NCI-H748 treated with DMSO at 0.1 percent for 48 hours (cell line): ENCODE results near the gene RHEB.

Source experiments
- DNase-seq: peaks from one replicate; lab custom pipeline; 2025; lab: John Stamatoyannopoulos, UW

Gene RHEB

DNA sequence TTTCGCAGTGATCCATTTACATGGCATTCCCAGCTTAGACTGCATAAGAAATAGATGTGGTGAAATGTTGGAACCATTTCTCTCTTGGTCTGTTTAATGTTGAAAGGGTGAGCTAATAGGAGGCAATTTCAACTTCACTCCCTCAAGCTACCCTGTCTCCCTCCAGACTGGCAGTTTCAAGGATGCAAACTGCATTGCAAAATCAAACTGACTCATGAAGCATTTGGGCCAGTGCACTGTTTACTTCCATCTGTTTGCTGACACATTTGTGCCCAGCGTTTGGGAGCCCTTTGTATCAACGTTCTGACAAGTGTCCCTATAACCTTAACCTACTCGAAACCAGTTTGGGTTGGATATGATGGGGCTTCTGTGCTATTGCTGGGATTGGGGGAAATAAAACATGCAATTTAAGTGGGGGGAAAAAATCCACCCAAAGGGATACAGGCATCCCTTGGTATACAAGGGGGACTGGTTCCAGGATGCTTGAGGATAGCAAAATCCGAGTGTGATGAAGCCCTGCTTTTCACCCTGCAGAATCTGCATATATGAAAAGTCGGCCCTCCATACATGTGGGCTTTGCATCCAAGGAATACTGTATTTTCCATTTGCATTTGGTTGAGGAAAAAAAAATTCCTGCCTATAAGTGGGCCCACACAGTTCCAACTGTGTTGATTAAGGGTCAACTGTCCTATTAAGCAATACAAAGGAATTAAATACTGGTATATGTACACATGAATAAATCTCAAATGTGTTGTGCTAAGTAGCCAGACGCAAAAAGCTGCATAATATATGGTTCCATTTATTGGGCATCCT, 15.6 kb downstream of the RHEB start:
- no peak for DNase-seq

DNA sequence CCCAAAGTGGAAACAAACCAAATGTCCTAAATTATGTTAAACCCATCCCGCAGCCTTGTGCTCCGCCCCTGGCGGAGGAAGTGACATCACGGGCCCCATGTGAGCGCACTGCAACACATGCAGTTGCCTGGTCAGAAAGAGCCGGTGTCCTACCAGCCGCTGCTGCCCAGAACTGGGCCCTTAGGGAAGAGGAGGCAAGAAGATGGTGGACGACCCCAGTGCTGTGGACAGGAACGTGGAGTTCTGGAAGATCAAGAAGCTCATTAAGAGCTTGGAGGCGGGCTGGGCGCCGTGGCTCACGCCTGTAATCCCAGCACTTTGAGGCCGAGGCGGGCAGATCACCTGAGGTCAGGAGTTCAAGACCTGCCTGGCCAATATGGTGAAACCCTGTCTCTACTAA, 18.0 kb downstream of the RHEB start:
- DNase-seq, result no peak

DNA sequence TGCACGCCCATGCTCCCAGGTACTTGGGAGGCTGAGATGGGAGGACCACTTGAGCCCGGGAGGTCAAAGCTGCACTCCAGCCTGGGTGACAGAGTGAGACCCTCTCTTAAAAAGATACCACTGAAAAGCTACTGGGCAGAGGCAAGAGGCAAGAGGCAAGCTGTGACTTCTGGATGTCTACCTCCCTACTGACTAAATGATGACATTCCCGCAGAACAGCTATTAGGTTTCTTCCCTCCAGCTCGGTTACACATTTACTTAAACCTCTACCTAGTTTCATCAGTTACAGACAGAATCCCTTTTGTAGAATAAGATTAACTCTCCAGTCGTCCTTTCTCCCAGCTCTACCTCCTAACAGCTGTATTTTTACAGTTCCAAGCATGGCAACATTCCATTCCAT, 21.2 kb downstream of the RHEB start:
- no peak for DNase-seq

DNA sequence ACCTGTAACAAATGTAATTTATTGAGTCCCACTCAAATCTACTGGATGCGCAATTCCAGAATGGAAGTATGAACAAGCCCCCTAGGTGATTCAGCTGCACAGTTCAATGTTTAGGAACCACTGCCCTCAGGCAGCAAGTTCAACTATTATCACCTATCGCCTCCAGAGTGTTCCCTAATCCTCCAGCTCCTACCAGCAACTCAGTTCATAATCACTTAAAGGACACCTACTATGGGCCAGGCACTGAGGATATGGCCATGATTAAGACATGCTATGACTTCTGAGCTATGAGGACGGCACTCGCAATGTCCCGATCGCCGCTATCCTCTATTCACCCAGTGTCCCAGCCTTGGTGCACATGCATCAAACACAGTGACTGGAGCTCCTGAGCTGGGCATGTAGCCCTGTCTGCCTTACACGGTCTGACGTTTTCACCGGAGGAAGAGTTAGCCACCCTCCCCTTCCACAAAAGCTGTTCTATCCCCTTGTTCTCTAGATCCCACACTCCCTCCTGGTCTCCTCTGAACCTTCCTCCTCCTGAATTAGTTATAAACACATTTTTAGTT, 22.3 kb downstream of the RHEB start:
- DNase-seq, result no peak

DNA sequence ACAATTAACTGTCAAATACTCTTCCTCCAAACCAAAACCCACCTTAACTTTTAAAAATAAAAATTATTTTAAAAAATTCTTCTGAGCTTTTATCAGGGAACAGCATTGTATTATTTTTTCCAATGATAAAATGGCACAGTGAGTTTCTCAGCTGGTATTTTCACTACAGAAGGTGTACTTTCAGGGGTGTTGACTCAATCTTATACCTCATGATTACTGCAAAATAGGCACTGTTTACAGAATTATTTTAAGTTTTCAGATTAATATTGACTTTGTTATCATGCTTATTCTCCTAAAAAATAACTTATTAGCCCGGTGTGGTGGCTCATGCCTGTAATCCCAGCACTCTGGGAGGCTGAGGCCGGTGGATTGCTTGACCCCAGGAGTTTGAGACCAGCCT, 24.3 kb downstream of the RHEB start:
- no peak for DNase-seq

DNA sequence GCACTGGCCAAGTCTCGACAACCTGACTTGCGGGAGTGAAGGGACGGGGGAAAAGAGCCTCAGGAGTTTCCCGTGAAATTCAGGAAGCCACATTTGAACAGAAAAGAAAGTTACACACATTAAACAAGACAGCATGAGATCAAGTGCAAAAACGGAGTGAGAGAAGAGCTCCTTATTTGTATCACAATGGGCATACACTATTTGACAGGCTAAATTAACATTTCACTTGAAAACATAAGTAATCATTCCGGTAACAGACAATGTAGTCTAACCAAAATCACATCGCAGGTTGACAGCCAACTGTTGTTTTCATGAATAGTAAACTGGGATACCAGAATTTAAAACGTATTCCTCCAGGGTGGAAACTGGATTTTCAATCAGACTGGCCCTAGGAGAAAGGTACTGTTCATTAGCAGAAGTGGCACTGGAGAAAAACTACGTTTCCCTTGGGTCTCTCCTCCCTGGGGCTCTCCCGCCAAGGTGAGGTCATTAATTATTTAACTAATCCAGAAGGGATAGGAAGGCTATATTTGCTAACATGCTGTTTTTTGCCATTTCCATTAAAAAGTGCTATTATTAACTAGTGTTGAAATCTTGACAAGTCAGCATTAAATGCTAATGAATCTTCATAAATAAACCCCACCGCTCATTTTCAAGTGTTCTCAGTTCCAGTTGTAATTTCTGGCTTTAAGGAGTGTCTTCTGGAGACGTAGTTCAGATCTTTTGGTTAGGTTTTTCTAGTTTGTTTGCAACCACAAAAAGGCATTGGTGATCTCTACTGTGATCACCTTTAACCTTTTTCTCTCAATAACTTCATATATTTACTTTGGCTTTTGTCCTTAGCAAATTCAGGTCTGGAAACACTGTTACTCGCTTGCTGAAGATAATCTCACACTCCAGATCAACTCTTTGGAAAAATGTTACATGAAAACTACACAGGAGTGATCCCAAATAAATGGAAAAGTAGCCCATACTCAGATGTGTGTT, 25.1 kb downstream of the RHEB start:
- DNase-seq, result no peak

DNA sequence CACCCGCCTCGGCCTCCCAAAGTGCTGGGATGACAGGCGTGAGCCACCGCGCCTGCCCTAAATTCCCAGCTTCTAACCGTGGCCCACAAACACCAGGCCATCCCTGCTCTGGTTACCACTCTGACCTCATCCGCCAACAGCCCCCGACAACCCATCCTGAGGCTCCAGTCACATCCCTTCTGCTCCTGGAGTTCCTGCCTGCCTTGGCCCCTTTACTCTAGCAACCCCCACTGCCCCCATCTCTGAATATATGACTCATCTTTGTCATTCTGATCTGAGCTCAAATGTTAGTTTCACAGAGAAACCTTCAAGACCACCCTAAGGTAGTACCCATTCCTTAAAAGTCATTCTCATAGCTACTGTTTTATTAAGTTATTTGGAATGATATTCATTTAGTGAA, 26.6 kb downstream of the RHEB start:
- no peak for DNase-seq

DNA sequence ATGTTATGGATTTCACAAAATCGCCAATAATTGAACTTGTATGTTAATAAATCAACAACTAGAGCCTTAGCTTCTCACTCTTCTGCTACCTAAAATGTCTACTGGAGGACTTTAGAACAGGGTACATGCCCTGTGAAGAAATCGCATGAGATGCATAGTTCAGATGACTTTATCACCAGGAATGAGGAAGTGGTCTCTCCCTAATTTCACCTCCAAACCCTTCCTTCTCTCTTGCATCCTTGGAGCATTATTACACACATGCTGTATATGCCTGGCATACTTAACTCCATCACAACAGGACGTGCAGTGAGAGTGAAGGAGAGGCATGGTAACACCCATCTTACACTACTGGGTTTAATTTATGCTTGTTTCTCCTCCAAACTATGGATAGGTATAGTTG, 27.8 kb downstream of the RHEB start:
- no peak for DNase-seq

DNA sequence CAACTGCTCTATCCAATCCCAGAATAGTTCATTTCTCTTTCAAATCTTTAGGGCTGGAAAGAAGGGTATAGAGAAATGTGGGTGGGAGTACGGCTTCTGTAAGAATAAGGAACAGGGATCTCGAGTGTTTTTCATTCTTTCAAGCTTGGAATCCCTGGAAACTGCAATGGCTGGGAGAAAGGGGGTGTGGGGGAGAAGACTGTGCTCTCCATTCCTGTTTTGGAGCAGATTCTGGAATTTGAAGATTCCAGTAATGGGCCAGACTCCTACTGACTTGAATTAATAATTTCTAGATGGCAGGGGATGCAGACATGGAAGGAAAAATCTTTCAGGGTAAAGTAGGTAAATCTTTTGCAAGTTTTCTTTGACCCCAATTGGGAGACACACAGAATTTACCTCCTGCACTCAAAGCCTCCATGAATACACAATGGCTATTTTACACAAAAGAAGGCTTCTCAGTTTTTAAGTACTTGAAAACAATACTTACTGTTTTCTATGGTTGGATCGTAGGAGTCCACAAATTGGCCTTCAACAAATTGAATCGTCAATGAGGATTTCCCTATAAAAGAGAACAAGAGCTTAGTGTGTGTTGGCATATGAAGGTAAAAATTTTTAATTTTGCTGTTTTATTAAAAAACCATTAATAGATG, 29.1 kb downstream of the RHEB start:
- DNase-seq, result no peak

DNA sequence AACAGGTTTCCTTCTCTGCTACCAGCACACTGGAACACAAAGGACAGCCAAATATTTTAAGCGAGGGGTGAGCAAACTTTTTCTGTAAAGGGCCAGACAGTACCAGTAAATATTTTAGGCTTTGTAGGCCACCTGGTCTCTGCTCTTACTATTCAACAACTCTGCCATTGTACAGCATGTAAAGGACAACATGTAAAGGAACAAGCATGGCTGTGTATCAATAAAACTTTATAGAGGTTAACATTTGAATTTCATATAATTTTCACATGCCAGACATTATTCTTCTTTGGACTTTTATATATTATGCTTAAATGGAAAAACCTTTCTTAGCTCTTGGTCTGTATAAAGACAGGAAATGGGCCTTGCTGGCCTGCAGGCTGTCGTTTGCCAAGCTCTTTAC, 30.2 kb downstream of the RHEB start:
- no peak for DNase-seq

DNA sequence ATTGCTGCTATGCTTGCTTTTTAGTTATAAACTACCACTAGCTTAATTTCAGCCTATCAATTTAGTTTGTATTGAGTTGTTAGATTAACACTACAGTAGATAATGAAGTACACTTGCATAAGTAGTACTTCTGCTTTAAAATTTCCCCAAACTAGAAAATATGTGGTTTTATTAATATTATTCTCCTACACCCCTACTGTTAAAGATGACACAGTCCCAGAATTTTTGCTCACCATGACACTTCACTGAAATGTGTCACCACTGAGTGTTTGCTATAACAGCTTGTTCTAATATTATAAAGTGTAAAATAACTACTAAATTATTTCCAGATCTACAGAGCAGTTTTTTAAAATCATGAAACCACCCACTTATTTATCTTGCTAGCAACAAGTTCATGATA, 31.6 kb downstream of the RHEB start:
- no peak for DNase-seq

DNA sequence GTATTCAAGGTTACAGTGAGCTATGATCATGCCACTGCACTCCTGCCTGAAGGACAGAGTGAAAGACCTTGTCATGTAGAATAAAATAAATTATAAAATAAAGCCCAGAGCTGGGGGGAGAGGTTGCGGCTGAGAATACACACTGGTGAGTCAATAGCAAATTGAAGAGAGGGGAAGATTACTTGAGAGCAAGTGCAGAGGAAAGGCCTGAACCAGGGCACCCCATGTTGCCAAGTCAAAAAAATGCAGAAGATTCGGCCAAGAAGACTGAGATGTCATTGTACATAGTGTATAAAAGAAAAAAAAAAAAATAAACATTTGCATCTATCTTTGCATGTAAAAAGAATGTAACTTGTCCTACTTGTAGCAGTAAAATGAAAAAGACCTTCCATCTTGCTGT, 32.5 kb downstream of the RHEB start:
- DNase-seq, result no peak

DNA sequence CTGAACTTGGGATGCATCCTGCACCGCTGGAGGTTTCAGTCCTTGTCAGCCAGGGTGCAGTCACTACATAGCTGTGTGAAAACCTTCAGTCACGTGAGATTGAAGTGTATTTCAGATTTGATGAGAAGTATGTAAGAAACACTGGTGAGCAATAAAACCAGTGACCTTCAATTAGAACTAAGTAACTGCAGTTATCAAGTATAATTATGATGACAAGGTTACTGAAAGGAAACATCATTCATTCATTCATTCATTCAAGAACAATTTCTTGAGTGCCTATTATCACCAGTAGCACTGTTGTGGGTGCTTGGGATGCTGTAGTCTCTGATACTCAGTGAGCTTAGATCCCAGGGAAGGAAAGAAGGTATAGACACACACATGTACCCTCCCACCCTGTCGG, 33.6 kb downstream of the RHEB start:
- no peak for DNase-seq

DNA sequence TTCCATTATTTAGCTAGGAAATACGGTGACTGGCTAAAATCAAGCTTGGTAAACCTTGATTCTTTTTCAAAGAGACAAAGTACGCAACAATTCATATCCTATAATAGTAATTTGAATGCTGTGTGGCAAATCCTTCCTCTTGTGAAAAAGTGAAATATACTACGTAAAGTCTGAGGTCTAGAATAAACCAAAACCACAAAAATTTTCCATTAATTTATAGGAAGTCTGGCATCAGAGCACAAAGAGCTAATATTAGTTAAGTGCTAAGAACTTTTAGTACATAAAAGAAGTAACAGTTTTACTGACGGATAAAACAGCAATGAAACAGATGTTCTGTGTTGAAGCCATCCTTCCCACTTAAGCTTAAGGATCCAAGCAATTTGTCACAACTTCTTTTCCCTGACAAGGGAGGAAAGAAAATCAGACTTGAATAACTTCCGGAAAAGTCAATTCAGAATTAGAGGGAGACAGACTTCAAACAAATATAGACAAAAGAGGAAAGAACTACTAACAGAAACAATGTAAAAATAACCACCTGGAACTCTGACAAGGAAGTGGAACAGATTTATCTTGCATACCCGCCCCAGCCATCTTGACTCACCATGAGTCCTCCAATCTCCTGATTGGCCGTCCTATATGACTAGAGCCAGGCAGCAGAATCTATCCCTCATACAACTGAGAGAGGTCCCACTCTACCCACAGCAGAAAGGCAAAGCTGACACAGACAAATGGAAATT, 34.6 kb downstream of the RHEB start:
- no peak for DNase-seq

DNA sequence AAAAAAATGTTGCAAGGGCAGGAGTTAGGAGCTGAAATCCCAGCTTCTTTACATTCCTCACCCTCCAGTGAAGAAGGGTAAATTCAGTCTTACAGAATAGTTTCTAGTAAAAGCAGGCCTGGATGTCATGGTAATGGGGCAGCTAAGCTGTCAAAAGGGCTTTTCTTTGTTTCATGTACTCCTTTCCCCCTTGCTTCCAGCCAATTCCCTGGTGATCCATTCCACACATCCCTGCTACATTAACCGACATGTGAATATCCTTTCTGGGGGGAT, 36.0 kb downstream of the RHEB start:
- no peak for DNase-seq

DNA sequence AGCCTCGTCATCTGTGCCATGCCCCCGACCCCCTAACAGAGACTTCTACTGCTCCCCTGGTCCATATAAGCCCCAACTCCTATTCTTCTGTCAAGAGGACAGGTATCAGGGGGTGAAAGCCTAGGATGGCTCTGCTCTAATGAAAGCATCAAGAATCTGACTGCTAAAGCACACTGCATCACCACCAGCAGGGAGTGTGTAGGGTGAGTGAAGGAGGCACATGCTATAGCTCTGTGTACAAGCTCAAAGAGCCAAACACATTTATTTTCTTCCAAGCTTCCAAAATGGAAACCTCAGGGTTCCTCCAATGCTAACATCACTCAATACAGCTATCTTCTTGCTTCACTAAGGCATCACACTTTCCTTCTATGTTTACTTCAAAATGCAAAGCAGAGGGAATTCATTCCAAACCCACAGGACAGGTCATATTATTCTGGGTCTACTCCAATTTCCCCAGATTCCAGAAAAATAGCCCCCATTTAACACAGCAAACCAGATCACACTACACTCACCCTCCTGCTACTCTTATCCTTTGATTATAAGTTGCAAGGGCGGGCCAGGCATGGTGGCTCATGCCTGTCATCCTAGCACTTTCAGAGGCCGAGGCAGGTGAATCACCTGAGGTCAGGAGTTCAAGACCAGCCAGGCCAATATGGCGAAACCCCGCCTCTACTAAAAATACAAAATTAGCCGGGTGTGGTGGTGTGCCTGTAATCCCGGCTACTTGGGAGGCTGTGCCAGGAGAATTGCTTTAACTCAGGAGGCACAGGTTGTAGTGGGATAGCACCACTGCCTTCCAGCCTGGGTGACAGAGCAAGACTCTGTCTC, 36.6 kb downstream of the RHEB start:
- DNase-seq, result no peak

DNA sequence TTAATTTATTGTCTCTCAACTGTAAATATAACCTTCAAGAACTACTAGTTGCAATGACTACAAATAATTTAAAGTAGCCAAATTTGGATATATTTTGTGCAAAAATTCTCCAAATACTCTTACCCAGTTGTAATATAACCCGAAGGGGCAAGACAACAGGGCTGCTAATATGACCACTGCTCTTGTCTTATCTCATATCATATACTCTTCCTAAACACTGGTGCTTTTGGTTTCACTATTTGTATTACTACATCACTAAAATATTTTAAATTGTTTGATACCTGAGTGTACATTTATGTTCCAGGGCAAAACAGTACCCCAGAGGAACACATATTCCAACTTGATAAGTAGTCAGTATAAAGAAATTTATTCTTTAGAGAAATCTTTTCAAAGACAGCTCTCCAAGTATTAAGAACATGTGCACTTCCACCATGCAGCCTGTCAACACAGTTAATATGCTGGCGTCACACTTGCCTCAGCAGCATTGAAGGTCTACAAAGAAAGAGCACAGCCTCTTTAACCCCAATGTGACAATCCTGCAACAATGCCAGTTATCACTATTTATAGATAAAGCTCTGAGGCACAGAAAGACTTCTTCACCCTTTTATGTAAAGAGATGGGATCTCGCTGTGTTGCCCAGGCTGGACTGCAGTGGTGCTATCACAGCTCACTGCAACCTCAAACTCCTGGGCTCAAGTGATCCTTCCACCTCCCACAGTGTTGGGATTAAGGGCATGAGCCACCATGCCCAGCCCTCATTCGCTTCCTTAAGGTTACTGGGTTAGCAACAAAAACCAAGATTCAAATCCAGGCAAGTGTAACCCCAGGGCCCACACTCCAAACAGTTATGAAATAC, 37.8 kb downstream of the RHEB start:
- DNase-seq, result no peak

DNA sequence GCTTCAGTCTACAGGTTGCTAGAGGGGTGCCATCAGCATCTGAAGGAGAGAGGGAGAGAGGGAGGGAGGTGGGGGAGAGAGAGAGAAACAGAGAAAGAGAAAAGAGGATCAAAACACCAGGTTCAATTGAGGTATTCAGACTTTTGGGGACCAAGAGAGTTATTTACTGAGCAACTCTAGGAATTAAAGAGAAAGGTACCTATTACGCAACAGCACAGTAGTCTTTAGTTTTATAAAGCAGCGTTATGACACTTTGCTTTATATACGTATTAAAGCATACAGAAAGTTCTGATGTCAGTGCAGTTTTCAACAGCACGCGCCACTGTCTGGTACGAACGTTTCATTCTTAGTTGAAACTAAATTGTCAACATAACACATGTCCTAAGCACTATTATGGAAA, 41.8 kb downstream of the RHEB start:
- DNase-seq, result no peak

DNA sequence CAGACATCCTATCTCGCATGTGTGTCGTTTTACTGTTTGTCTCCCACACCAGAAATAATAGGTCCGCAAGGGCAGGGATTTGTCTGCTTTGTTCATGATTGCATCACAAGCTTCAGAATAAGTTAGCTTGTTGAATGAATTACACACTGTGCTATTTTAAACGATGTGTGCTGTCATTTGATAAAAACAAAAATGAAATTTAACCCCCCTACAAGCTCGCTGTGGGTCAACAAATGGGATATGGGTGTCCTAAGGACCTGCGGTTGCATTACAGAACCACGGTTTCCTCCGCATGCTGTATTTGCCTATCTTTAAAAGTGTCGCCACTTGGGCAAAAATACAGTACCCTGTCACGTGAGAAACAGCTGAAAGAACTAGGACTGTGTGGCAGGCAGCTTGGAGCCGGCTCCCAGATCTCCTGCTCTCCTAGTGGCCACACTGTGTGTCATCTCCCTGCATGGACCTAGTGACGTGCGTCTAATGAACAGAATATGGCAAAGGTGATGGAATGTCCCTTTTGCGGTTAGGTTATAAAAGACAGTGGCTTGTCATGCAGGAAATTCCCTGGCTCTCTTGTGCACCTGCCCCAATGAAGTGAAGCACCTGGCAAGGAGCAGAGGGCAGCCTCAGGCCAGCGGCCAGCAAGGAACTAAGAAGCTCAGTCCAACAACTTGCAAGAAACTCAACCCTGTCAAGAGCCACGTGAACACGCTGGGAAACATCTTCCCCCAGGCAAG, 46.9 kb downstream of the RHEB start:
- DNase-seq, result no peak
